PC-3 (cell line): ENCODE measurements around the gene L3MBTL1.

Source experiments
- CTCF ChIP-seq: fragments of 300-600 bp; sonication (generic); conservative IDR thresholded peaks from 2 replicates; pipeline ENCODE4 v1.5.1; 2017; ENCODE audit warnings: antibody characterized with exemption, low read depth, mild to moderate bottlenecking, low read length
- EZH2 ChIP-seq: fragments of 300-600 bp; sonication (generic); IDR thresholded peaks from one replicate; pipeline ENCODE4 v1.6.1; 2017; ENCODE audit warnings: antibody characterized with exemption, mild to moderate bottlenecking, low read length; ENCODE audit not compliant: unreplicated experiment
- EZH2phosphoT487 ChIP-seq: fragments of 300-600 bp; sonication (generic); IDR thresholded peaks from 2 replicates; pipeline ENCODE4 v1.6.1; 2018; ENCODE audit warnings: mild to moderate bottlenecking, antibody characterized with exemption, low read length, borderline replicate concordance

GRCh38 chr20:43532416-43533055 lies 25.0 kb downstream of the L3MBTL1 start:
- no peak for TF ChIP-seq CTCF
- TF ChIP-seq EZH2phosphoT487, result no peak
- TF ChIP-seq EZH2, result no peak
